Calu3 (cell line): ENCODE measurements around the gene CTSA. TPM values are rescaled to one million over a fixed set of nuclear protein-coding genes. Genes with fewer than 3 reads are reported as not detected.
"Not testable (repeated sequence)": the region's sequence is repeated elsewhere in the genome, so short reads cannot be mapped to it uniquely, and the experiment has no call there.

Experiments
- BruUV-seq: library from RNA; stranded (reverse); fragments of 400-500 nt; replicated peaks from 2 replicates; lab custom pipeline; 2021; lab: Mats Ljungman, UMichigan
- CTCF ChIA-PET: fragments of 300-600 bp; sonication (Branson Sonifier 250); formaldehyde crosslinking; loops from one replicate; lab custom pipeline; 2022; ENCODE audit warnings: antibody characterized with exemption; lab: Charles Lee
- DNase-seq: peaks from one replicate; pipeline ENCODE4 v3.0.0; 2022
- H3K27ac Mint-ChIP-seq: one replicate; pipeline ENCODE4 v1.8.0; 2022; ENCODE audit warnings: mixed read lengths; ENCODE audit not compliant: unreplicated experiment
- H3K27me3 Mint-ChIP-seq: one replicate; pipeline ENCODE4 v1.8.0; 2022; ENCODE audit warnings: mixed read lengths; ENCODE audit not compliant: unreplicated experiment
- H3K36me3 Mint-ChIP-seq: one replicate; pipeline ENCODE4 v1.8.0; 2022; ENCODE audit warnings: mild to moderate bottlenecking, moderate library complexity, mixed read lengths; ENCODE audit not compliant: insufficient read depth, unreplicated experiment
- H3K4me1 Mint-ChIP-seq: one replicate; pipeline ENCODE4 v1.8.0; 2022; ENCODE audit warnings: mild to moderate bottlenecking, low read depth, mixed read lengths; ENCODE audit not compliant: unreplicated experiment
- H3K4me3 Mint-ChIP-seq: one replicate; pipeline ENCODE4 v1.8.0; 2022; ENCODE audit warnings: mild to moderate bottlenecking, low read depth, moderate library complexity, mixed read lengths; ENCODE audit not compliant: unreplicated experiment
- H3K9me3 Mint-ChIP-seq: one replicate; pipeline ENCODE4 v1.8.0; 2022; ENCODE audit warnings: low read depth, mixed read lengths; ENCODE audit not compliant: unreplicated experiment
- intact Hi-C: fragments of 100-400 bp; cut with micrococcal nuclease; formaldehyde crosslinking; loops from one replicate; pipeline ENCODE4 v1.10.0; 2022; ENCODE audit not compliant: unreplicated experiment
- total RNA-seq: library from RNA; stranded (reverse); gene quantifications from 2 replicates; pipeline ENCODE4 v1.2.3, GENCODE V29; 2022
- TF ChIP-seq, protein P1 (sequence below): fragments of 200-600 bp; IDR thresholded peaks from one replicate; pipeline ENCODE4 v1.8.0; 2022; ENCODE audit warnings: antibody characterized with exemption; ENCODE audit not compliant: unreplicated experiment

The CTSA gene
- total RNA-seq, 1 experiment from 2014 or later: 164 TPM

DNA sequence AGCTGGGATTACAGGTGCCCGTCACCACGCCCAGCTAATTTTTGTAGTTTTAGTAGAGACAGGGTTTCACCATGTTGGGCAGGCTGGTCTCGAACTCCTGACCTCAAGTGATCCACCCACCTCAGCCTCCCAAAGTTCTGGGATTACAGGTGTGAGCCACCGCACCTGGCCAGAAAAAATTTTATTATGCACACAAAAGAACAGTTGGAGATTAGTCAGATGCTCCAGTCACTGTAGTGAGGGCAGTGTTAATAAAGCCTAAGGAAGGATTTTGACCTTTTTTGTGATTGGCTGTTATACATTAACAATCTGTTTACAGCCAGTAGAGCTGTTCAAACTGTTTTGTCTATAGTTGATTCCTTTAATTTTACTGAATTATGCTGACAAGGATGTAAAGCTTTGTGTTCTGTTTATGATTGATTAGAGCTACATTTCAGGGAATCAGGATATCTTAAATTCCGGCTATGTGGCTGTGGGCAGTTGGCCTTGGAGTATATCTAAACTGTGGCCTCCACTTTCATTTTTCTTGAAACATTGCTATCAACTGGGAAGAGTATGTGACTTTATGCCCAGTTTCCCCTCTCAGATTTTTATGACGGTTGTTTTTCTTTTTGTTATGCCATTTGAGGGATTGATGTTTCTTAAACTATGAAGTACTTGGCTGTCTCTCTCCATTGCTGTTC lies 23.9 kb upstream of the CTSA start:
- Mint-ChIP-seq H3K36me3 (no peaks in the 10 kb centered on the region), H3K27me3 (no peaks in the 10 kb centered on the region), H3K4me3 (no peak overlapping the region), H3K4me1 (peaks cover 14% of the 10 kb centered on the region), H3K27ac (peak overlapping the region; percentile 29), H3K9me3 (no peaks in the 10 kb centered on the region)
- intact Hi-C loops: no loop called here
- TF ChIP-seq, protein P1, sequence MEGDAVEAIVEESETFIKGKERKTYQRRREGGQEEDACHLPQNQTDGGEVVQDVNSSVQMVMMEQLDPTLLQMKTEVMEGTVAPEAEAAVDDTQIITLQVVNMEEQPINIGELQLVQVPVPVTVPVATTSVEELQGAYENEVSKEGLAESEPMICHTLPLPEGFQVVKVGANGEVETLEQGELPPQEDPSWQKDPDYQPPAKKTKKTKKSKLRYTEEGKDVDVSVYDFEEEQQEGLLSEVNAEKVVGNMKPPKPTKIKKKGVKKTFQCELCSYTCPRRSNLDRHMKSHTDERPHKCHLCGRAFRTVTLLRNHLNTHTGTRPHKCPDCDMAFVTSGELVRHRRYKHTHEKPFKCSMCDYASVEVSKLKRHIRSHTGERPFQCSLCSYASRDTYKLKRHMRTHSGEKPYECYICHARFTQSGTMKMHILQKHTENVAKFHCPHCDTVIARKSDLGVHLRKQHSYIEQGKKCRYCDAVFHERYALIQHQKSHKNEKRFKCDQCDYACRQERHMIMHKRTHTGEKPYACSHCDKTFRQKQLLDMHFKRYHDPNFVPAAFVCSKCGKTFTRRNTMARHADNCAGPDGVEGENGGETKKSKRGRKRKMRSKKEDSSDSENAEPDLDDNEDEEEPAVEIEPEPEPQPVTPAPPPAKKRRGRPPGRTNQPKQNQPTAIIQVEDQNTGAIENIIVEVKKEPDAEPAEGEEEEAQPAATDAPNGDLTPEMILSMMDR: no peak
- no peak for DNase-seq
- CTCF ChIA-PET: interaction anchor here (0.9 to 1.0 kb wide), 2 partner anchors 11 to 14 kb away, joined by 3 to 4 read pairs; partner anchors contain the start of gene ZSWIM1
- BruUV-seq: no TSS peak

DNA sequence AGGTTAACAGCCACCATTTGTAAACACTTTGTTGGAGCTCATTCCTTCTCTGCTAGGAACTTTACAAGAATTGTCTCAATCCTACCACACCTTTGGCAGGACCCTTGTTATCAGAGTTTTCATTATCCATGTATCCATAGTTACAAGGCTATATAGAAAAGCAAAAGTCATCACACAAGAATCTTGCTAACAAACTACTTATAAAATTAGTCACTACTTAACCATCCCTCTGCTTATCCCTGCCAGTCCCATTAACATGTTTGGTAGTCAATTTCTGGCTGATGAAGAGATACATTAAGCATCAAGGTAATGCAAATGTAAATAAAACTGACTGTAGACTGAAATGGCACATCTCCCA lies 23.3 kb upstream of the CTSA start:
- no peak overlapping the region for H3K4me3 Mint-ChIP-seq
- CTCF ChIA-PET: interaction anchor here (0.9 to 1.0 kb wide), 2 partner anchors 11 to 13 kb away, joined by 3 to 4 read pairs; partner anchors contain the start of gene ZSWIM1
- TF ChIP-seq, protein P1: no peak
- no peaks in the 10 kb centered on the region for H3K27me3 Mint-ChIP-seq
- H3K27ac Mint-ChIP-seq: peak overlapping the region; percentile 29
- no peak for DNase-seq
- no TSS peak for BruUV-seq
- H3K4me1 Mint-ChIP-seq: peaks cover 19% of the 10 kb centered on the region
- no peaks in the 10 kb centered on the region for H3K36me3 Mint-ChIP-seq
- intact Hi-C loops: no loop called here
- H3K9me3 Mint-ChIP-seq: no peaks in the 10 kb centered on the region

DNA sequence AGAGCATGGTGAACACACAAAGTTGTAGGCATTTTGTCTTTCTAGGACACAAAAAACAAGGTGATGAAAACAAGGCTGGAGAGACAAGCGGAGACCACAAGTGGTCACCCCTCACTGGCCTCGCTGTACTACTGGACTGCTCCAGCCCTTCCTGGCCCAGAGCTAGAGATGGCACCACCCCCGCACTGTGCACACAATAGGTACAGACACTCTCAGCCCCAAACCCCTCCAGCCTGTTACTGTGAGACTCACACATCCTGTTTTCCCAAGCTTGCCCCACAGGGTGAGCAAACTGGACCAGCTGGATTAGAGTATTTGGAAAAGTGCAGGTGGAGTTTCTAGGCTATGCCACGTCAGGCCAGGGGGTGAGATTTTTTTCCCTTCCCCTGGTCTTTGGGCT lies 18.5 kb upstream of the CTSA start:
- DNase-seq: no peak
- no peak overlapping the region for H3K27ac Mint-ChIP-seq
- H3K4me3 Mint-ChIP-seq: no peak overlapping the region
- CTCF ChIA-PET: interaction anchor here (1.4 to 1.8 kb wide), 2 partner anchors 8 to 9 kb away, joined by 3 to 4 read pairs; partner anchors contain the start of gene ZSWIM1
- peaks cover 14% of the 10 kb centered on the region for H3K4me1 Mint-ChIP-seq
- TF ChIP-seq, protein P1: no peak
- no peaks in the 10 kb centered on the region for H3K36me3 Mint-ChIP-seq
- intact Hi-C loops: no loop called here
- H3K9me3 Mint-ChIP-seq: no peaks in the 10 kb centered on the region
- no peaks in the 10 kb centered on the region for H3K27me3 Mint-ChIP-seq
- no TSS peak for BruUV-seq

DNA sequence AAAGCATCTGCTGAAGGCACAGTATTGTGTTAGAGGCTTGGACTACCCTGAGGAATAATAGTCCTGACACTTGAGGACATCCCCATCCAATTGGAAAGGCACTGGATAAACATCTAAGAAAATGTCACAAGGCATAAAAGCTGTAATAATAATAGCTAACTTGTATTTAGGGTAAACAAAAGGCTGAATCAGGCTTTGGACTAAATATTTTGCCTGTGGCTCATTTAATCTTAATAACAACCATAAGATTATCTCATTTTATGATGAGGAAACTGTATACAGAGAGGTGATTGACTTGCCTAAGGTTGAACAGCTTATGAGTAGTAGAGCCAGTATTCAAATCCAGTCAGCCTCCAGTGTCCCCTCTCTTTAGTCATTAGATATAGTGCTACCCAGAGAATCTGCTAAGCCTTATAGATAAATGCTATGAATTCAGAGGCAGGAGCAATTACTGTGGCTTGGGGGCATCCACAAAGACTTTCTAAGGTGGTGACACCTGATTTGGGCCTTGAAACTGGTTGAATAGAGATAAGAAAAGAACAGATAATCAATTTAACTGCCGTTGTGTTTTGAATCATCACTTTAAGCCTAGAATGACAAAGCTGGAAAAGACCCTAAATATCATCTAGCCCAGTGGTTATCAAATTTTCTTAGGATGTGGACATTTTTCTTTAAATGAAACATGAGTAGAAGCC lies 17.6 kb upstream of the CTSA start:
- Mint-ChIP-seq H3K4me1 (peaks cover 8% of the 10 kb centered on the region), H3K9me3 (no peaks in the 10 kb centered on the region), H3K27ac (no peak overlapping the region), H3K4me3 (no peak overlapping the region), H3K27me3 (no peaks in the 10 kb centered on the region), H3K36me3 (no peaks in the 10 kb centered on the region)
- CTCF ChIA-PET: interaction anchor here (1.8 kb wide), 1 partner anchor 7 kb away, joined by 4 read pairs; the partner anchor contains the start of gene ZSWIM1
- TF ChIP-seq, protein P1: no peak
- no TSS peak for BruUV-seq
- DNase-seq: no peak
- intact Hi-C loops: no loop called here

DNA sequence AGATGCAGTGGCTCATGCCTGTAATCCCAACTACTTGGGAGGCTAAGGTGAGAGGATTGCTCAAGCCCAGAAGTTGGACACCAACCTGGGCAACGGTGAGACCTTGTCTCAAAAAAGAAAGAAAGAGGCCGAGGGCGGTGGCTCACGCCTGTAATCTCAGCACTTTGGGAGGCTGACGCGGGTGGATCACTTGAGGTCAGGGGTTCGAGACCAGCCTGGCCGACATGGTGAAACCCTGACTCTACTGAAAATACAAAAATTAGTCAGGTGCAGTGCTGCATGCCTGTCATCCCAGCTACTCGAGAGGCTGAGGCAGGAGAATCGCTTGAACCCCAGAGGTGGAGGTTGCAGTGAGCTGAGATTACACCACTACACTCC lies 17.0 kb upstream of the CTSA start:
- DNase-seq, BruUV-seq, H3K4me3 Mint-ChIP-seq, H3K27me3 Mint-ChIP-seq, H3K27ac Mint-ChIP-seq, H3K9me3 Mint-ChIP-seq, H3K4me1 Mint-ChIP-seq, intact Hi-C loops, CTCF ChIA-PET, H3K36me3 Mint-ChIP-seq: not testable (repeated sequence)
